Lung microvascular endothelial cell (primary cell): ENCODE measurements around the gene LMF2. TPM values are rescaled to one million over a fixed set of nuclear protein-coding genes. Genes with fewer than 3 reads are reported as not detected.

ENCODE experiments used
- DNase-seq, 2 donors: peaks; one replicate each; pipeline versions ENCODE4 v3.0.0 to v3.0.0-alpha.2; 2010; ENCODE audit warnings: low read depth in 2 of 2
- total RNA-seq: library from RNA; depleted of rRNA; stranded (reverse); fragments of >200 nt; gene quantifications from 2 replicates; pipeline ENCODE4 v1.2.1, GENCODE V29; 2014

Gene LMF2
- total RNA-seq, 1 donor from 2014 or later = 27.0 TPM

DNA sequence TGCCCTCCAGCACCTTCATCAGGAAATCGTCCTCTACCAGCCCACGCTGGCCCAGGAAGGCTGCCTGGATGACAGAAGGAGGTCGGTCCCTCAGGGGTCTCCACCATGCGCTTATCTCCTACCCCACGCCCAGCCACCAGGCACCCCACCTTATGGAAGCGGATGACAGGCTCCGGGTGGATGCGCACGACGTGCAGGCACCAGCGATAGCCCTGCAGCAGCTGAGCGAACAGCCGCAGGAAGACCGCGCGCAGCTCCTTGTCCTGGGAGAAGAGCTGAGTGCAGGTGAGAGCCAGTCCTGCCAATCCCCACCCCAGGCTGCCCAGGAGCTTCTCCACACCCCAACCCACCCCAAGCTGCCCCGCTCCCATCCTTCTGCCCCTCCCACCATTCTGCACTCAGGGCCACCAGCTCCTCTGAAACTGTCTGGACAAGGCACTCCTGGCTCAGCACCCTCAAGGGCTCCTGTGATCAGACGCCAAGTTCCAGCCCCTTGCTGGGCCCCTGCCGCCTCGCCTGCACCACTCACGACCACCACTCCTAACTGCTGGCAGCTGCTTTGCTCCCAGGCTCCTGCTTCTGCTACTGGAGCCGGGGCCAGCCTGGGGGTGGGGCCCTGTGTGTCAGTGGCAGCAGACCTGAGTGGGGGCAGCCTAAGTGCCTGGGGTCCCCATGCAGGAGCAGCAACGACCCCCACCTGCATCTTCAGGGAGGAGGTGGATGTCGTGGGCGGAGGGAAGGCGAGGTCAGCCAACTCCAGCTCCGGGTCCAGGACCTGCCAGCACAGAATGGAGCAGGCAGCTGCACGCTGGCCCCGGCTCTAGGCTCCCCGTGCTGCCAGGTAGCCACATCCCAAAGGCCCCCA, 42.2 kb downstream of the LMF2 start:
- no peak for DNase-seq

DNA sequence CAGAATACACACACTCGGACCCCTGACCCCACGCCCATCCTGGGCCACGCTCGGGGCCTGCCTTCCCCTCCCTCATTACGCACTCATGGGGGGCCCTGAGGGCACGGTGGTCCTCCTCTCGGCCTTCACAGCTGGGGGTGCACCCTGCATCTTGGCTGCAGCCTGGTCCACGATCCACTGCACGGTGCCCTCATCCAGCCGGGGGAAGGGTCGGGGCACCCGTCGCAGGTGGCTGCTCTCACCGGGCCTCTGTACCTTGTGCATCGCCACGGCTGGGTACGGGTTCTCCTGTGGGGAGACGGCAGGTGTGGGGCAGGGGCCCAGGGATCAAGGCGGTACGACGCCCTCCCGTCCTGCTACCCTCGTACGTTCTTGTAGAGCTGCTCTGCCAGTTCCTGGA, 43.1 kb downstream of the LMF2 start:
- no peak for DNase-seq

DNA sequence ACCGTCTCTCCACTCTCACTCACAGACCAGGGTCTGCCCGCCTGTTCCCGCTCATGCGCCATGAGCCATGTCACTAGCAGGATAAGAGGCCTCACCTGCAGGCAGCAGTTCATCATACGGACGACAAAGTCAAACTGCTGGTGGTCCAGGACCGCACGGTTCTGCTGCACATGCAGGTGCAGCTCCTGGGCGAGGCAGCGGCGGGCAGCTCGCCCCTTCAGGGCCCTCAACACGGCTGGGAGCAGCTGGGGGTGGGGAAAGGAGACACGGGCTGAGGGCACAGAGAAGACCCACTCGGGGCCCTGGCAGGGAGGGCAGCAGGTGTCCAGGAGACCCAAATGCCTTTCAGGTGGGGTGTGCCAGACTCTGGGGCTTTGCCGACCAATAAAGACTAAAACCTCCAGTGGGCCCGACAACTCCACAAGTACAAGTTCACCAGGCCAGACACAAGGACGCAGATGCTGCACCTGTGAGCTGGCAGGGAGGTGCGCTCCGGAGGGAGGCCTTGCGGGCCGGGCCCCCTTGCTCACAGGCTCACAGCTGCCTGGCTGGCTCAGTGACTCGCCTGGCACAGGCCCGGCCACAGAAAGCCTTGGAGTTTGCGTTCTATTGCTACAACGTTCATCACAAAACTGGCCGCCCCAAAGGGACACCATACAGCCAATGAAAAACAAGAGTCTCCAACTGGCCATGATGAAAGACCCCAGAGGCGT, 44.2 kb downstream of the LMF2 start:
- DNase-seq = no peak

DNA sequence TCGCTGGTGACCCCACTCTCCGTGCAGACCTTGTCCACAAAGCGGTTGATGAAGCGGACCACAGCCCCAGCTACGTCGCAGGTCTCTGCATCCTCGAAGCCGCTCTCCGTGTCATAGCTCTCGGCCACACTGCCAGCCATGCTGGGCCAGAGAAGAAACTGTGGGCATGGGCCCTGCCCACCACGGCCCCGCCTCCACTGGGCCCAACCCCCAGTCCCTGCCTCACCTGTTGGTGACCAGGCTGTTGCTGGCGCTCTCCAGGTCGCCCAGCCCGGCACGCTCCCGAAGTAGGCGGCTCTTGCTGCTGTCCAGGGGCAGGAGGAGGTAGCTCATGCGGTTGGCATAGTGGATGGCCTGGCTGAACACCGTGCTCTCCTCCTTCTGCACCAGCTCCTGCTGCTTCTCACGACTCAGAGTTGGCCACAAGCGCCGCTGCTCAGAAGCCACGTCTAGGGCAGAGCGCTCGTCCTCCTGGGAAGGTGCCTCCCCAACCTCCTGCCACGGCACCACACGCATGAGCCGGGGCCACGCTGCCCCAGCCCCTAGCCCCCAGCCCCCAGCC, 45.4 kb downstream of the LMF2 start:
- no peak for DNase-seq

DNA sequence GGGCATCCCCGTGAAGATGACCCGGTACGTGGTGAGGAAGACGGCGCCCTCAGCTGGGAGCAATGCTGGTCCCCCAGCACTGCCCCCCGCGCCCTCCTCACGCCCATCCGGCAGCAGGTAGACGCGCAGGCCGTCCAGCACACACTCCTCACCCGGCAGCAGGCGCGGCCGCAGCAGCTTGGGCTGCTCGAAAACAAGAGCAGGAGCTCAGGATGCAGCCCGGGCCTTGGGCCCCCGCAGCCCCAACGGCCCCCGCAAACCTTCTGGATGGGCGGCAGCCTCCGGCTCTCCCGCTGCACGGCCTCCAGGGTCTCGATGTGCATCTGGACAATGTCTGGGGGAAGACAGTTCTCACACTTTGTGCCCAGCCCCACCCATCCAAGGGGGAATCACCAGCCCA, 46.0 kb downstream of the LMF2 start:
- no peak for DNase-seq

DNA sequence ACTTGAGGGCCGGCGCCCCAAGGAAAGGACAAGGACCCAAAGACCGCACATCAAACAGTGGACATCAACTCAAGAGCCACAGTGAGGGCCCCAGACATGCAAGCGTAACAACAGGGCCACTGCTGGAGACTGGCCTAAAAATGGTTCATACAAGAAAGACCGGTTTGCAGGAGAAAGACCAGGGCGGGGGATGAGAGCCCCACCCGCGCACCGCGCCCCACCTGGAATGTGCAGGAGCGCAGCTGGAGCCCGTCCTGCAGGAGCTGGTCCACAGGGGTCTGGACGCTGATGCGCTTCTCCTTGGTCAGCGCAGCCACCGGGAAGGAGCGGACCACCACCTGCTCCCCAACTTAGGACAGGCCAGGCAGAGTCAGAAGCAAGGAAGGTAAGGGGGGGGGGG, 46.6 kb downstream of the LMF2 start:
- no peak for DNase-seq

DNA sequence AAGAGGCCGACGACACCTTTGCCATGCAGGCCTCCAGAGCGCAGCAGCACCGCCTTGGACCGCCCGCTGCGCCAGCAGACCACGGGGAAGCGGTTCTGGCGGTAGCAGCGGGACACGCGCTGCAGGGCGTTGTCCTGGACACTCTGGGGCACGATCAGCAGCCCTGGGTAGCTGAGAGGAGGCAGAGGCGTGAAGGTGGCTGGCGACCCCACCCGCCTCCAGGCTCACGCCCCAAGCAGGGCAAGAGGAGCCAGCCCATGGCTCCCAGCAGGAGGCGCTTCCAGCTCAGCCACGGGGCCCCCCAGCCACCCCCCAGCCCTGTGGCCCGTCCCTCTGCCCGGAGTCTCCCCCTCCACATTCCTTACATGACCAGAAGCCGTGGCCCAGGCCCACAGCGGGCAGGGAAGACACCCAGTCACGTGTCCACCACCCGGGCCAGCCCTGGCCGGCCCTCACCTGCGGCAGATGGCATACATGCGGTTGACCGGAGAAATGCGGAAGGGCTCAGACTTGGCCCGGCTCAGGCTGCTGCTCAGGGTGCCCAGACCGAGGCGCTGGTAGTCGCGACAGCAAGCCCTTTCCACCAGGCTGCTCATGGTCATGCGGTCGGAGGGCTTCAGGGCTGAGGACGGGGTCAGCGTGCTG, 47.9 kb downstream of the LMF2 start:
- DNase-seq = no peak

DNA sequence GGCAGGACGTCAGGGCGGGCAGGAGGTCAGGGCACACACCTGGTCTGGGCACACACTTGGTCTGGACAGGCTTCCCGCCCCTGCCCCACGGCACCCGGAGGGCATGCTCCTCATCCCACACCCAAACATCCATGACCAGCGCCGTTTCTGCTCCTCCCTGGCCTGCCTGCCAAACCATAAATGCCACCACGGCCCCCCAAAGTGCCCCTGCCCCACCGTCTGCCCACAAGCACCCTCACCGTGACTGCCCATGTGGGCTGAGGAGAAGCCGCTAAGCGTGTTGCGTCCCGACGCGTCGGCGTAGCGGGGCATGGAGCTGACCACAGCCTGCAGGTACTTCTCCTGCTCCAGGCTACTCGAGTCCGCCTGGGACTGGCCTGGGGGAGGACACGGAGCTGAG, 48.5 kb downstream of the LMF2 start:
- no peak for DNase-seq

DNA sequence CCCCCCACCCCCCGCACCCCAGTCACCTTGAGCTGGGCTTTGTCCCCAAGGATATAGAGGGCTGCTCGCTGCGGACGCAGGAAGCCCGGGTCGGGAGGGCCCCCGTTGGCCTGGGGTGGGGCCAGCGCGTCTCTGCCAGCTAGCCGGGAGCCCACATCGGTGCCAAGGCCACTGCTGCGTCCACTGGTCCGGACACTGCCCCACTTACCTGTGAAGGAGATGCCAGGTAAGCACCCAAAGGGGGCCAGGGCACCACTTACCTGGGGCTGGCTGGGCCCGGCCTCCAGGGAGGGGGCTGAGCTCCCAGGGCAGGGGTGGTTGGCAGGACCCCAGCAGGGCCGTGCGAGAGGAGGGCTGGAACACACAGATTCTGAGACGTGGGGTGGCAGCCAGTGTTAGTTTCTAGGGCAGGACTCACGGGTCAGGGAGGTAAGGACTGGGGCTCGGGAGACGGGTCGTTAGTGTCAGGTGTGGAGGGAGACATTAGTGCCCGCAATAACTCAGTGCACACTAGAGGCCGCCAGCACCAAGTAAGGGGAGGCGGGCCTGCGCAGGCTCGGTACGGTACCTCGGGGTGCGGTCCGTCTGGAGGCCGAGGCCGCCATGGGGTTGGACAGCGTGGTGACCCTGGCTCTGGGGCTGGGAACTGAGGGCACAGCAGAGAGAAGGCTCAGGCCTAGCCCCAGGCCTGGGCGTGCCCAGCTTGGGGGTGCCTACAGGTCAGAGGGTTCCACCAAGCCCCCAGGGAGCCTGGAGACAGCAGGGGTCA, 50.9 kb downstream of the LMF2 start:
- no peak for DNase-seq

DNA sequence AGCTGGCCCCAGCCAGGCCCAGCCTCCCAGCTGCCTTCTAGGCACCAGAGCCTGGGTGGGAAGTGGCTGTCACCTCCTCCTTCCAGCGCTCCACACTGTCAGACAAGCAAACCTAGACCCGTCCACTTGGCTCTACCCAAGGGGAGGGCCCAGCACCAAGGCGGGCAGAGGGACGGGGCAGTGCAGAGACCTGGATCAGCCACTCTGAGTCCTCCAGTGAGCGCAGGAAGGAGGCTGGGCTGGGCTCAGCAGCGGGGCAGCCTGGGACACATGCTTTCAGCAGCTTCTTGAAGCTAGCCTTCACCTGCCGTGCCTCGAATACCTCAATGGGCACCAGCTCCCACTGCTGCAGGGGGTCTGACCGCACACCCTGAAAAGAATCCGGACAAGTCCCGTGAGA, 51.5 kb downstream of the LMF2 start:
- no peak for DNase-seq

DNA sequence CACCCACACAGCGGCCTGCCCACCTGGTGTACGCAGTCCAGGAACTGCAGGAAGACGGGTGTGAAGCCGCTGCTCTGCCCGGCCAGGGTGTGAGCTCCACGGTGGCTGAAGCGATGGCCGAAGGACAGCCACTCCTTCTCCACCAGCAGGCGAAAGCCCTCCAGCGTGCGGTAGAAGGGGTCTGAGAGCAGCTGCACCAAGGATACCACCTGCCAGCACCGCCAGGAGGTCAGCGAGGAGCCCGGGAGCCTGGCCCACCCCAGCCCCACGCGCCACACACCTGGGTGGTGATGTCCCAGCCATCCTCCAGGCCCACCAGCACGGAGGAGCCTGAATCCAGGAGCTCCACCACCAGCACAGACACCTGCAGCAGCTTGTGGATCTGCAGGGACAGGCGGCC, 52.3 kb downstream of the LMF2 start:
- no peak for DNase-seq

DNA sequence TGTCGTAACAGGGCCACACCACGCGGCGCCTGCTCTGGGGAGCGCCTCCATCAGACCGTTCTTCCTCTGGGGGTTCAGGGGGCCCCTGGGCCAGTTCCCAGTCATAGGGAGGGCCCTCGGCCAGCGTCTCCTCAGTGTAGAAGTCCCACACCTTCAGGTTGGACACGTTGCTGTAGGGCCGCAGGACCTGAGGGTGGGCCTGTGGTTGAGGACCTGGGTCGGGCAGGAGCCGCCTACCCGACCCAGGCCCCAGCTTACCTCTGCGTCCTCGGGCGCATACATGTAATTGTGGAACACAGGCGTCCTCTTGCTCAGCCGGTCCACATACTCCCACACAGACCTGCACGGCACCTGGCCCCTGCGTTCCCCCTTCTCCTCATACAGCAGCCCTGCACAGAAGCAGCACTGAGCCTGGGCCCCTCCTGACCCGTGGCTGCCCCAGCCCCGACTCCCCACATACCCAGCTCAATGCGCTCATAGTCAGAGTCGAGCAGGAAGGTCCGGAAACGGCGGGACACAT, 52.9 kb downstream of the LMF2 start:
- no peak for DNase-seq

Other genes starting within 250 kb of the LMF2 start
- 37.0 and 53.6 TPM in 2 replicates for gene MAPK12, start 246.0 kb downstream of the LMF2 start, total RNA-seq
- gene MAPK11, start 237.3 kb downstream of the LMF2 start, total RNA-seq = 16.3 and 21.8 TPM in 2 replicates
- gene PLXNB2, start 200.1 kb downstream of the LMF2 start, total RNA-seq = 47.3 and 55.2 TPM in 2 replicates
- 0.65 and 1.8 TPM in 2 replicates for gene DENND6B, start 180.7 kb downstream of the LMF2 start, total RNA-seq
- gene PPP6R2, start 164.4 kb downstream of the LMF2 start, total RNA-seq = 32.9 and 37.7 TPM in 2 replicates
- 19.8 and 35.3 TPM in 2 replicates for gene SBF1, start 32.7 kb downstream of the LMF2 start, total RNA-seq
- gene ADM2, start 26.2 kb downstream of the LMF2 start, total RNA-seq = 0.22 and 0.99 TPM in 2 replicates
- gene MIOX, start 20.8 kb downstream of the LMF2 start, total RNA-seq = not detected in 2 replicates
- 14.5 and 17.0 TPM in 2 replicates for gene NCAPH2, start 522 bp upstream of the LMF2 start, total RNA-seq
- gene SCO2, start 17.9 kb upstream of the LMF2 start, total RNA-seq = 1.3 and 2.4 TPM in 2 replicates
- 8.9 and 19.8 TPM in 2 replicates for gene TYMP, start 22.3 kb upstream of the LMF2 start, total RNA-seq
- not detected in 2 replicates for gene KLHDC7B, start 38.2 kb upstream of the LMF2 start, total RNA-seq
- gene SYCE3, start 55.2 kb upstream of the LMF2 start, total RNA-seq = not detected in 2 replicates
- 1.5 and 5.2 TPM in 2 replicates for gene CPT1B, start 70.7 kb upstream of the LMF2 start, total RNA-seq
- 20.5 and 25.4 TPM in 2 replicates for gene CHKB, start 75.1 kb upstream of the LMF2 start, total RNA-seq
- gene MAPK8IP2, start 93.1 kb upstream of the LMF2 start, total RNA-seq = 0.20 and 0.22 TPM in 2 replicates
- 8.7 and 11.3 TPM in 2 replicates for gene ARSA, start 120.5 kb upstream of the LMF2 start, total RNA-seq
- gene SHANK3, start 165.1 kb upstream of the LMF2 start, total RNA-seq = 7.6 and 11.5 TPM in 2 replicates
- gene ACR, start 230.5 kb upstream of the LMF2 start, total RNA-seq = under 0.01 and 0.20 TPM in 2 replicates